Common myeloid progenitor, CD34-positive (primary cell): Measurements from ENCODE around the gene DHRSX.

ENCODE experiments used
- CTCF ChIA-PET: fragments of 350-600 bp; sonication (Branson Sonifier 250); formaldehyde crosslinking; loops from one replicate; lab custom pipeline; 2021; ENCODE audit warnings: antibody characterized with exemption; lab: Charles Lee
- POLR2A ChIA-PET: fragments of 350-600 bp; sonication (Branson Sonifier 250); formaldehyde crosslinking; loops from one replicate; lab custom pipeline; 2021; ENCODE audit warnings: antibody characterized with exemption; lab: Charles Lee
- DNase-seq, 3 donors: peaks; one replicate each; pipeline versions ENCODE4 v3.0.0 to v3.0.0-alpha.2; 2013
- H3K27ac ChIP-seq, 2 experiments: 1 replicate in 1 of 2; 2 replicates in 1 of 2; pipeline ENCODE4 v1.7.0; 2013; ENCODE audit warnings: inconsistent platforms in 2 of 2, low read length in 2 of 2, mild to moderate bottlenecking in 2 of 2, low read depth in 1 of 2, moderate library complexity in 1 of 2; ENCODE audit not compliant: severe bottlenecking in 2 of 2, insufficient read depth in 1 of 2, poor library complexity in 1 of 2
- H3K27me3 ChIP-seq, 5 experiments: replicated peaks in 2 of 5; 1 replicate in 3 of 5; 2 replicates in 2 of 5; pipeline versions ENCODE4 v1.6.1 to v1.7.0; 2013; ENCODE audit warnings: low read length in 4 of 5, mild to moderate bottlenecking in 2 of 5, moderate library complexity in 2 of 5, inconsistent platforms in 1 of 5; ENCODE audit not compliant: insufficient read depth in 5 of 5, control insufficient read depth in 4 of 5
- H3K36me3 ChIP-seq, 4 experiments: 1 replicate in 2 of 4; 2 replicates in 2 of 4; pipeline versions ENCODE4 v1.6.1 to v1.7.0; 2013; ENCODE audit warnings: low read length in 3 of 4, control low read depth in 1 of 4, mild to moderate bottlenecking in 1 of 4; ENCODE audit not compliant: control insufficient read depth in 4 of 4, insufficient read depth in 4 of 4
- H3K4me1 ChIP-seq, 4 experiments: 1 replicate in 3 of 4; 2 replicates in 1 of 4; pipeline versions ENCODE4 v1.6.1 to v1.7.1; 2013; ENCODE audit warnings: low read length in 3 of 4, mild to moderate bottlenecking in 3 of 4, control low read depth in 1 of 4, inconsistent platforms in 1 of 4, moderate library complexity in 1 of 4; ENCODE audit not compliant: control insufficient read depth in 4 of 4, insufficient read depth in 4 of 4; ENCODE audit errors: control extremely low read depth in 1 of 4
- H3K4me3 ChIP-seq, 7 experiments: 1 replicate in 4 of 7; 2 replicates in 3 of 7; pipeline versions ENCODE4 v1.5.1 to v1.7.0; 2013; ENCODE audit warnings: mild to moderate bottlenecking in 7 of 7, low read length in 6 of 7, moderate library complexity in 6 of 7, inconsistent platforms in 2 of 7, low read depth in 2 of 7, control low read depth in 1 of 7; ENCODE audit not compliant: insufficient read depth in 4 of 7, control insufficient read depth in 1 of 7; ENCODE audit errors: extremely low read depth in 1 of 7
- H3K9me3 ChIP-seq, 5 experiments: 1 replicate in 4 of 5; 2 replicates in 1 of 5; pipeline versions ENCODE4 v1.6.1 to v1.7.1; 2013; ENCODE audit warnings: low read length in 4 of 5, mild to moderate bottlenecking in 2 of 5, inconsistent platforms in 1 of 5, low read depth in 1 of 5, moderate library complexity in 1 of 5; ENCODE audit not compliant: control insufficient read depth in 4 of 5, insufficient read depth in 2 of 5; ENCODE audit errors: control extremely low read depth in 1 of 5
- WGBS: methylation state at CpG from one replicate; pipeline ENCODE4 v1.1.5; 2013; ENCODE audit not compliant: insufficient coverage; 5-methylcytosine and 5-hydroxymethylcytosine counted together

DHRSX gene

DNA sequence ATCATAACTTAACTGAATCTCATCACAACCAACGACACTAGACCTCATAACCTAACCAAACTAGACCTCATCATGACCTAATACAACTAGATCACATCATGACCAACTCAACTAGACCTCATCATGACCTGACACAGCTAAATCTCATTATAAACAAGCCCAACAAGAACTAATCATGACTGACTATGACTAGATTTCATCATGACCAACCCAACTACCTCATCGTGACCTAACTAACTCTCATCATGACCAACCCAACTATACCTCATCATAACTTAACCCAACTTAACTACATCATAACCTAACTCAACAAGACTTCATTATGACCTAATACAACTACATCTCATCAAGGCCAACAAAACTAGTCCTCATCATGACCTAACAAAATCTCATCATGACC lies 86.8 kb downstream of the DHRSX start:
- POLR2A ChIA-PET, result no interaction called here
- H3K36me3 ChIP-seq, result peaks cover 0 to 11% (median 3%) of the 10 kb centered on the region in 4 experiments
- no peak overlapping the region for H3K27ac ChIP-seq
- no peak overlapping the region for H3K4me3 ChIP-seq
- 100% methylated on average over 2 of the region's 2 CpGs for WGBS
- DNase-seq, result no peak
- no peaks in the 10 kb centered on the region for H3K27me3 ChIP-seq
- CTCF ChIA-PET, result no interaction called here
- no peaks in the 10 kb centered on the region for H3K4me1 ChIP-seq
- H3K9me3 ChIP-seq, result peaks cover 0 to 15% (median 0%) of the 10 kb centered on the region in 5 experiments

DNA sequence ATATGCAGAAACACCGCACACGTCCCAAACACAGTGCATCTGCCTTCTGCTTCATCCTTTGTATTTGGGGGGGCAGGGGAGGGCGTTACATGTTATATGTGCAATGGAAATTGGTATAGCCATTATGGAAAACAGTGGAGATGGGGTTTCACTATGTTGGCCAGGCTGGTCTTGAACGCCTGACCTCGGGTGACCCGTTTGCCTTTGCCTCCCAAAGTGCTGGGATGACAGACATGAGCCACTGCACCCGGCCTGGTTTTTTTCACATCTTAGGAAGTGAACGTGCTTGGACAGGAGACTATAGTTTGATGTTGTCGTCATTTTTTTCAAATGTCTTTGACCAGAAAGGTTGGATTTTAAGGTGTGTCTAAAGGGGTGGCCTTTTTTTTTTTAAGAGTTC lies 88.6 kb downstream of the DHRSX start:
- peaks cover 9 to 10% (median 9%) of the 10 kb centered on the region in 4 experiments for H3K36me3 ChIP-seq
- H3K27me3 ChIP-seq, result no peaks in the 10 kb centered on the region
- no peaks in the 10 kb centered on the region for H3K4me1 ChIP-seq
- ChIA-PET POLR2A (no interaction called here), CTCF (no interaction called here)
- H3K27ac ChIP-seq, result no peak overlapping the region
- H3K4me3 ChIP-seq, result no peak overlapping the region
- 98% methylated on average over 8 of the region's 9 CpGs for WGBS
- H3K9me3 ChIP-seq, result peaks cover under 1 to 20% (median 3%) of the 10 kb centered on the region in 5 experiments
- DNase-seq, result no peak

DNA sequence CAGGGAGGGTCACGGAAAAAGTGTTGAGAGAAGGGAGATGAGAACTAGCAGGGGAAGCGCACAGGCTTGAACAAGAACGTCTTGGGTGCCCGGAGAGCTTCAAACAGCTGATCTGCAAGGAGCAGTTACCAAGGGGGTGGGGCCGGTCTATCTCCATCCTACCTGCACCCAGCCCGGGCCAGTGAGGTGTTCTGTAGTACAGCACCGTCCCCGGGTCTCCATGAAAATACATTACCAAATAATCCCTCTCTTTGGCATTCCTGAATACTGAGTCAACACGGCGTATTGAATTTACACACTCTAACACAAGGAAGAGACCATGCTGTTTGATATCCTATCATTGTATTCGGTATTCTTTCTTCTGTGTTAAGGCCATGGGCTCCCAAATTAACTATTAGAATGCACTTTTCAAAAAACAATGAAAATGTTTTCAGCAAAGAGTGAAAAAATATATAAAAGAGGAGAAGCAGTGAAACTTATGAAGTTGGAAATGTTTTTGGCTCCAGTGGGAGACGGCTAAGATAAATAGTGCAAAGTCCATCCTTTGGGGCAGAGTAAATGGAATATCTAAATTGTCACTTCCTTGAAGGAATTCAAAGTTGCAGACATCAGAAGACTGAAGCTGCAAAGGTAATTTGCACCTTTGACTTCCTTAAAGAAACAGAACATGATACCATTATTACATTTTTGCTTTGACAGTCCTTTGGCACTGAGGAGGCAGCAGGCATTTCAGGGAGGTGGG lies 90.3 kb downstream of the DHRSX start:
- ChIA-PET POLR2A (no interaction called here), CTCF (no interaction called here)
- no peak overlapping the region for H3K27ac ChIP-seq
- H3K4me1 ChIP-seq, result no peaks in the 10 kb centered on the region
- no peak overlapping the region for H3K4me3 ChIP-seq
- H3K27me3 ChIP-seq, result no peaks in the 10 kb centered on the region
- no peak for DNase-seq
- whole genome bisulfite sequencing, result 93% methylated on average over 7 of the region's 12 CpGs
- peaks cover 4 to 21% (median 6%) of the 10 kb centered on the region in 5 experiments for H3K9me3 ChIP-seq
- peaks cover 9 to 15% (median 13%) of the 10 kb centered on the region in 4 experiments for H3K36me3 ChIP-seq

DNA sequence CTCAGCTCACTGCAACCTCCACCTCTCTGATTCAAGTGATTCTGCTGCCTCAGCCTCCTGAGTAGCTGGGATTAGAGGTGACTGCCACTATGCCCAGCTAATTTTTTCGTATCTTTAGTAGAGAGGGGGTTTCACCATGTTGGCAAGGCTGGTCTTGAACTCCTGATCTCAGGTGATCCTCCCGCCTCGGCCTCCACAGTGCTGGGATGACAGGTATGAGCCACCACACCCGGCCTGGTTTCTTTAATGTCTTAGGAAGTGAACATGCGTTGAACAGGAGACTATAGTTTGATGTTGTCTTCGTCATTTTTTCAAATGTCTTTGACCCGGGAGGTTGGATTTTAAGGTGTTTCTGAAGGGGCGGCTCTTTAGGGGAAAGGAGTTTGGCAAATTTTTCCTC lies 91.0 kb downstream of the DHRSX start:
- H3K27me3 ChIP-seq, result no peaks in the 10 kb centered on the region
- peaks cover 9 to 16% (median 14%) of the 10 kb centered on the region in 4 experiments for H3K36me3 ChIP-seq
- peaks cover 4 to 19% (median 6%) of the 10 kb centered on the region in 5 experiments for H3K9me3 ChIP-seq
- H3K27ac ChIP-seq, result no peak overlapping the region
- H3K4me1 ChIP-seq, result no peaks in the 10 kb centered on the region
- no peak for DNase-seq
- ChIA-PET CTCF (no interaction called here), POLR2A (no interaction called here)
- WGBS, result 96% methylated on average over 5 of the region's 8 CpGs
- no peak overlapping the region for H3K4me3 ChIP-seq

DNA sequence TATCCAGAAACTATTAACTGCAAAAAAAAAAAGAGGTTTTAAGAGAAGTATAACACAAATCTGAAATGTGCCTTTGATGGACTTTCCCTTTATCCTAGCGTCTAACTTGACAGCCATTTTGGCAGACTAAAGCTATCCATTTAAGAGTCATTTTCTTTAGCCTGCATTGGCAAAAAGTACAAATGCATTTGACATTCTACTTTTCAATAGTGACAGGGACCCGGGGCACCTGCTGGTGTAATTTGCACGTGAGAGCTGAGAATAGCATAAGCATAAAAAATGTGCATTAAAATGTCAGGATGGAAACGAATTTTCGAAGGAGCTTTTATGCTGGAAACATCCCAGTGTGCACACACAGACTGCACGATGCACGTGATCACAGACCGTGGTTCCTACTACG lies 91.9 kb downstream of the DHRSX start:
- ChIA-PET CTCF (no interaction called here), POLR2A (no interaction called here)
- no peak for DNase-seq
- Histone ChIP-seq H3K27ac (no peak overlapping the region), H3K4me3 (no peak overlapping the region), H3K36me3 (peaks cover 9 to 16% (median 14%) of the 10 kb centered on the region in 4 experiments), H3K27me3 (no peaks in the 10 kb centered on the region), H3K9me3 (peaks cover 3 to 13% (median 6%) of the 10 kb centered on the region in 5 experiments), H3K4me1 (no peaks in the 10 kb centered on the region)
- 98% methylated on average over 6 of the region's 9 CpGs for WGBS

DNA sequence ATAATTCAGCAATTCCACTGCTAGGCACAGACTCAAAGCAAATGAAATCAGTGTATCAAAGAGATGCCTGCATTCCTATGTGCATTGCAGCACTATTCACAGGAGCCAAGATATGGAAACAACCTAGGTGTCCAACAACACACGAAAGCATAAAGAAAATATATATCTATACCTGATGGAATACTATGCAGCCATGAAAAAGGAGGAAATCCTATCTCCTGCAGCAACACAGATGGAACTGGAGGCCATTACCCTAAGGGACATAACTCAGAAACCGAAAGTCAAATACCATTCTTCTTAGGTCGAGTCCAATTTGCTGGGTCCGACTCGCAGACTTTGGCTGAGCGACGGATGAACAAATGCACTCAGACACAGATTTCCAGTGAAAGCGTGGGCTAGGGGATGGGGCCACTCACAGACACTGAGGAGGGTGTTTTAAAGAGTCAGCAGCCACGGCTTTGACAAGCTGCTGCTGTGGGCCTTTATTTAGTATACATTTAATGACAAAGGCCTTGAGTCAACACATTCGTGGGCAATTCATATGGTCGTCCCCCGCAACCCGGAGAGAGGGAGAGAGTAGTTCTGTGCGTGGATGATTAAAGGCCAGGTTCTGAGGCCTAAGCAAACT lies 93.8 kb downstream of the DHRSX start:
- CTCF ChIA-PET, result no interaction called here
- Histone ChIP-seq H3K27ac (no peak overlapping the region), H3K36me3 (peaks cover 9 to 16% (median 14%) of the 10 kb centered on the region in 4 experiments), H3K4me3 (no peak overlapping the region), H3K27me3 (no peaks in the 10 kb centered on the region), H3K9me3 (peaks cover 3 to 13% (median 6%) of the 10 kb centered on the region in 5 experiments), H3K4me1 (no peaks in the 10 kb centered on the region)
- no peak for DNase-seq
- WGBS, result 98% methylated on average over 9 of the region's 14 CpGs
- POLR2A ChIA-PET, result no interaction called here

DNA sequence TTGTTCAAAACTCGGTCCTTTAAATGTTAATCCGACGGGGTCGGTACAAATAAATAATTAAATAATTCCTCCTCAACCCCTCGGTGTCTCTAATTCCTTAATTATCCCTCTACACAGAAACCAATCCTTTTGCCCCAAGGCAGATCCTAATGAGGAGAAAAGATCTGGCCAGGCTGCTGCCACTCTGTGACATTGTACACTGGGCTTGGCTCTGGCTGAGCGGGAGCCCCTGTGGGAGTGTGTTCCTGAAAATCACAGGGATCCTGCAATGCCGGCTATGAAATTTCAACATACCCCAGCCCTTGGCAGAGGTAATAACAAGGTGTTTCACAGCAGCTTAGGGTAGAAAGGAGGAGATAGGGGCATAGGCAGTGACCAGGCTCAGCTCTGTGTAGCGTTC lies 96.0 kb downstream of the DHRSX start:
- Histone ChIP-seq H3K4me1 (no peaks in the 10 kb centered on the region), H3K27ac (no peak overlapping the region), H3K4me3 (no peak overlapping the region), H3K36me3 (peaks cover 8 to 18% (median 11%) of the 10 kb centered on the region in 4 experiments), H3K9me3 (peaks cover 3 to 13% (median 6%) of the 10 kb centered on the region in 5 experiments), H3K27me3 (no peaks in the 10 kb centered on the region)
- POLR2A ChIA-PET, result no interaction called here
- WGBS, result 100% methylated on average over 7 of the region's 8 CpGs
- no peak for DNase-seq
- CTCF ChIA-PET, result no interaction called here
